Body of pancreas (tissue), 4 donors: ENCODE data around the gene LIPE. TPM values are rescaled to one million over a fixed set of nuclear protein-coding genes. Genes with fewer than 3 reads are reported as not detected.
A peak's percentile ranks its signal among the peaks of the same experiment; 100 is the strongest.

Experiments
- ATAC-seq: fragments of 150-250 bp; one replicate; pipeline ENCODE4 v1.9.1; 2016
- DNase-seq, 4 donors: peaks; one replicate each; pipeline ENCODE4 v3.0.0-alpha.2; 2019
- H3K27ac ChIP-seq, 4 donors: fragments of 200-600 bp; sonication (generic); 1 replicate in 3 of 4; 2 replicates in 1 of 4; pipeline versions ENCODE4 v1.5.1 to v1.6.1; 2016 to 2019; ENCODE audit warnings: mild to moderate bottlenecking in 1 of 4, mixed read lengths in 1 of 4, moderate library complexity in 1 of 4
- H3K27me3 ChIP-seq, 2 donors: fragments of 200-600 bp; sonication (generic); one replicate each; pipeline ENCODE4 v1.6.0; 2016; ENCODE audit warnings: mild to moderate bottlenecking in 1 of 2
- H3K36me3 ChIP-seq, 2 donors: fragments of 200-600 bp; sonication (generic); replicated peaks in 1 of 2; 2 replicates each; pipeline ENCODE4 v1.5.1; 2016; ENCODE audit warnings: low read depth in 2 of 2; ENCODE audit not compliant: insufficient read depth in 1 of 2
- H3K4me1 ChIP-seq: fragments of 200-600 bp; sonication (generic); one replicate; pipeline ENCODE4 v1.6.0; 2016
- H3K4me3 ChIP-seq, 2 donors: fragments of 200-600 bp; sonication (generic); 1 replicate in 1 of 2; 2 replicates in 1 of 2; pipeline ENCODE4 v1.5.1; 2016 to 2019
- H3K9me3 ChIP-seq, 3 donors: fragments of 200-600 bp; sonication (generic); 1 replicate in 2 of 3; 2 replicates in 1 of 3; pipeline ENCODE4 v1.5.1; 2016
- CTCF ChIP-seq, 7 experiments: fragments of 450-650 bp in 4 of 7; fragments of 200-600 bp in 3 of 7; sonication (generic) in 3 of 7; IDR thresholded peaks; one replicate each; pipeline ENCODE4 v1.5.1; 2016 to 2019; ENCODE audit warnings: antibody characterized with exemption in 7 of 7
- POLR2A ChIP-seq, 3 donors: fragments of 450-650 bp; IDR thresholded peaks; one replicate each; pipeline ENCODE4 v1.6.1; 2016; ENCODE audit warnings: antibody characterized with exemption in 3 of 3, mild to moderate bottlenecking in 2 of 3
- WGBS, 2 donors: methylation state at CpG; one replicate each; pipeline ENCODE4 v1.1.5; 2017; 5-methylcytosine and 5-hydroxymethylcytosine counted together
- intact Hi-C: fragments of 100-400 bp; cut with DNase I; formaldehyde crosslinking; loops from one replicate; pipeline ENCODE4 v1.15.1; 2023
- total RNA-seq, 2 donors: library from RNA; depleted of rRNA; stranded (reverse); fragments of >200 nt; gene quantifications; one replicate each; pipeline ENCODE4 v1.1.0, GENCODE V29; 2016

LIPE gene
- total RNA-seq, 2 donors from 2014 or later, result 8.3 to 357 TPM

GRCh38 chr19:42406111-42406510 lies 21.1 kb downstream of the LIPE start:
- no peak overlapping the region for H3K27ac ChIP-seq
- H3K9me3 ChIP-seq, result no peaks in the 10 kb centered on the region
- H3K4me3 ChIP-seq, result no peak overlapping the region
- DNase-seq (no peak), ATAC-seq (no peak)
- 86 to 98% methylated on average over 2 to 11 of the region's 11 CpGs for WGBS, 2 donors
- H3K4me1 ChIP-seq, result peaks cover 27% of the 10 kb centered on the region
- H3K27me3 ChIP-seq, result no peaks in the 10 kb centered on the region
- intact Hi-C loops, result no loop called here
- no peaks in the 10 kb centered on the region for H3K36me3 ChIP-seq
- TF ChIP-seq CTCF (IDR thresholded peaks at IDR 0.05) (no peak), POLR2A (IDR thresholded peaks at IDR 0.05) (no peak)

- WGBS, 2 donors, result 90 to 95% methylated on average over 10 of the region's 10 CpGs
- ATAC-seq (no peak), DNase-seq (no peak)
- Histone ChIP-seq H3K9me3 (no peaks in the 10 kb centered on the region), H3K36me3 (no peaks in the 10 kb centered on the region), H3K27ac (no peak overlapping the region), H3K27me3 (no peaks in the 10 kb centered on the region), H3K4me1 (peaks cover 15% of the 10 kb centered on the region), H3K4me3 (no peak overlapping the region)
- TF ChIP-seq POLR2A (IDR thresholded peaks at IDR 0.05), result no peak
- no peak for TF ChIP-seq CTCF (IDR thresholded peaks at IDR 0.05)
- intact Hi-C loops, result no loop called here
Observed at GRCh38 chr19:42403586-42403985, 23.6 kb downstream of the LIPE start.

GRCh38 chr19:42402376-42403116 lies 24.6 kb downstream of the LIPE start:
- WGBS, 2 donors, result 46 to 63% methylated on average over 15 to 34 of the region's 34 CpGs
- no peaks in the 10 kb centered on the region for H3K27me3 ChIP-seq
- ATAC-seq (no peak), DNase-seq (no peak)
- no peaks in the 10 kb centered on the region for H3K36me3 ChIP-seq
- intact Hi-C loops, result no loop called here
- peak overlapping the region in 3 of 4 donors; percentile 30 to 78 (median 73) for H3K27ac ChIP-seq
- peaks cover 20% of the 10 kb centered on the region for H3K4me1 ChIP-seq
- TF ChIP-seq CTCF (IDR thresholded peaks at IDR 0.05) (no peak), POLR2A (IDR thresholded peaks at IDR 0.05) (no peak)
- no peak overlapping the region for H3K4me3 ChIP-seq
- H3K9me3 ChIP-seq, result no peaks in the 10 kb centered on the region

- peak; percentile 67 for ATAC-seq
- intact Hi-C loops, result no loop called here
- peak overlapping the region; percentile 34 to 65 for H3K4me3 ChIP-seq
- peak; percentile 67 to 84 (median 78) for TF ChIP-seq CTCF (IDR thresholded peaks at IDR 0.05)
- peak in 2 of 3 donors; percentile 68 to 69 for TF ChIP-seq POLR2A (IDR thresholded peaks at IDR 0.05)
- no peaks in the 10 kb centered on the region for H3K27me3 ChIP-seq
- WGBS, 2 donors, result 1 to 3% methylated on average over 25 to 62 of the region's 80 CpGs
- peak; percentile 79 to 83 (median 82) for DNase-seq
- H3K9me3 ChIP-seq, result no peaks in the 10 kb centered on the region
- peak overlapping the region; percentile 30 to 78 (median 68) for H3K27ac ChIP-seq
- H3K4me1 ChIP-seq, result peaks cover 26% of the 10 kb centered on the region
- H3K36me3 ChIP-seq, result no peaks in the 10 kb centered on the region
Observed at GRCh38 chr19:42401365-42402303, 25.6 kb downstream of the LIPE start.
